GM12865 (cell line): Measurements from ENCODE around the gene DNAH10.

Experiments
- DNase-seq: peaks from one replicate; pipeline ENCODE4 v3.0.0; 2010; ENCODE audit warnings: low read depth
- H3K4me3 ChIP-seq: 2 replicates; pipeline ENCODE4 v1.5.1; 2011; ENCODE audit warnings: mild to moderate bottlenecking, low read depth, low read length, control low read depth
- CTCF ChIP-seq: IDR thresholded peaks from 2 replicates; pipeline ENCODE4 v1.5.1; 2011; ENCODE audit warnings: low read length, control low read depth, low read depth, inconsistent platforms; ENCODE audit not compliant: insufficient read depth; ENCODE audit errors: missing control alignments

The DNAH10 gene

GRCh38 chr12:123805173-123805572, 43.1 kb downstream of the DNAH10 start:
- no peak for TF ChIP-seq CTCF
- no peak overlapping the region for H3K4me3 ChIP-seq
- no peak for DNase-seq

GRCh38 chr12:123807002-123807401, 44.9 kb downstream of the DNAH10 start:
- no peak for DNase-seq
- no peak overlapping the region for H3K4me3 ChIP-seq
- TF ChIP-seq CTCF: no peak

DNA sequence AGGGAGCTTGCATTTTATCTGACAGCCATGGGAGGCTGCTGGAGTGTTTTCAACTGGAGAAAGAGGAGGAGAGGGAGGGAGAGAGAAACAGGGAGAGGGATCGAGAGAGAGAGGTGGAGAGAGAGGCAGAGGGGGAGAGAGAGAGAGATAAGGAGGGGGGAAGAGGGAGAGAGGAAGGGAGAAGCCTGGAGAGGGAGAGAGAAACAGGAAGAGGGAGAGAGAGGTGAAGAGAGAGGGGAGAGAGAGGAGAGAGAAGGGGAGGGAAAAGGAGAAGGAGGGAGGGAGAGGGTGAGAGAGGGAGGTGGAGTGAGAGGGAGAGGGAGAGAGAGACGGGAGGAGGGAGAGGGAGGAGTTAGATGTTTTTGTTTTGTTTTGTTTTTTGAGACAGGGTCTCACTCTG, 45.6 kb downstream of the DNAH10 start:
- DNase-seq: no peak
- no peak overlapping the region for H3K4me3 ChIP-seq
- TF ChIP-seq CTCF: no peak

GRCh38 chr12:123808167-123808566, 46.1 kb downstream of the DNAH10 start:
- peak; percentile 5 for DNase-seq

DNA sequence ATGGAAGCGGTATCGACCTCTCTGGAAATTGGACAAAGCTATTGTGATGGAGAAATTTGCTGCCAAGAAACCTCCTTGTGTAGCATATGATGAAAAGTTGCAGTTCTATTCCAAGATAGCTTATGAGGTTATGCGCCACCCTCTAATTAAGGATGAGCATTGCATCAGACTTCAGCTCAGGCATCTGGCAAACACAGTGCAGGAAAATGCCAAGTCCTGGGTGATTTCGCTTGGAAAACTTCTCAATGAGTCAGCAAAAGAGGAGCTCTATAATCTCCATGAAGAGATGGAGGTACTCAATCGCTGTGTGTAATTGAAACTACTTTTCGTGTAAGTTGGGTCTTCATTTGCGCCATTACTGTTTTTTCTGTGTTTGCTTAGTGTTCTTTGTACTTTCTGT, 51.2 kb downstream of the DNAH10 start:
- no peak for TF ChIP-seq CTCF
- H3K4me3 ChIP-seq: no peak overlapping the region
- no peak for DNase-seq

More at GRCh38 chr12:123808167-123808566, 46.1 kb downstream of the DNAH10 start:
- TF ChIP-seq CTCF: peak; percentile 24
- no peak overlapping the region for H3K4me3 ChIP-seq

GRCh38 chr12:123815968-123816367, 53.9 kb downstream of the DNAH10 start:
- no peak for DNase-seq
- no peak for TF ChIP-seq CTCF
- no peak overlapping the region for H3K4me3 ChIP-seq

GRCh38 chr12:123816896-123817537, 54.9 kb downstream of the DNAH10 start:
- no peak for DNase-seq
- TF ChIP-seq CTCF: no peak
- no peak overlapping the region for H3K4me3 ChIP-seq
